Parathyroid adenoma (tissue), 2 donors: ENCODE data around the gene RNF19B.

Experiments
- H2AFZ ChIP-seq: fragments of 300-600 bp; sonication (generic); one replicate; pipeline ENCODE4 v1.7.0; 2017; ENCODE audit warnings: antibody characterized with exemption, mild to moderate bottlenecking
- H3K27ac ChIP-seq: fragments of 300-600 bp; sonication (generic); one replicate; pipeline ENCODE4 v1.7.0; 2017
- H3K27me3 ChIP-seq: fragments of 300-600 bp; sonication (generic); one replicate; pipeline ENCODE4 v1.7.0; 2017; ENCODE audit warnings: low read length; ENCODE audit not compliant: control insufficient read depth, insufficient read depth
- H3K36me3 ChIP-seq: fragments of 300-600 bp; sonication (generic); one replicate; pipeline ENCODE4 v1.7.0; 2017; ENCODE audit warnings: low read length; ENCODE audit not compliant: control insufficient read depth, insufficient read depth
- H3K4me1 ChIP-seq: fragments of 300-600 bp; sonication (generic); one replicate; pipeline ENCODE4 v1.7.0; 2017; ENCODE audit warnings: control low read depth
- H3K4me2 ChIP-seq: fragments of 300-600 bp; sonication (generic); one replicate; pipeline ENCODE4 v1.7.0; 2017; ENCODE audit warnings: low read length
- H3K4me3 ChIP-seq: fragments of 300-600 bp; sonication (generic); one replicate; pipeline ENCODE4 v1.7.0; 2017; ENCODE audit warnings: low read depth, low read length
- H3K79me2 ChIP-seq: fragments of 300-600 bp; sonication (generic); one replicate; pipeline ENCODE4 v1.7.0; 2017; ENCODE audit warnings: control low read depth
- H3K9ac ChIP-seq: fragments of 300-600 bp; sonication (generic); one replicate; pipeline ENCODE4 v1.7.0; 2017; ENCODE audit warnings: mild to moderate bottlenecking
- H3K9me3 ChIP-seq: fragments of 300-600 bp; sonication (generic); one replicate; pipeline ENCODE4 v1.7.0; 2017; ENCODE audit warnings: low read length; ENCODE audit not compliant: control insufficient read depth
- TF ChIP-seq, protein P1 (sequence below): fragments of 300-600 bp; sonication (generic); IDR thresholded peaks from one replicate; pipeline ENCODE4 v1.7.0; 2017; ENCODE audit warnings: antibody characterized with exemption, mild to moderate bottlenecking
- donor health status: primary hyperparathyroidism.

RNF19B gene

DNA sequence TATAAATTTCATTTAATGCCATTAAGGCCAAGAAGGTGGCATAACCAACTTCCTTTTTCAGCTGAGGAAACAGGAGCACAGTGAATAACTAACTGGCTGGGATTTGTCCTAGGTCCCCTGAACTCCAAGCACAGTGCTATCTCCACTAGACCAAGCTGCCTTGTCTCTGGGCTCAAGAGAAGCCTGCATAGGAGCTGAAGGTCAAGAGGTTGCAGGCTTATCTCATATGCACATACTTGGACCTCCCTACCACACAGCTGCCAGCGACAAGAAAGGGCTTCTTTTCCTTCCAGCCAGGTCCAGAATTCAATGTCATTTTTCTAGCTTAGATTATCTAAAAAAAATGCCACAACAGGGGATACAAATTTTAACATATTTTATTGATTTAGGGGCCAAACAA lies 45.0 kb upstream of the RNF19B start:
- Histone ChIP-seq H3K27me3 (no peaks in the 10 kb centered on the region), H3K27ac (no peak overlapping the region), H3K4me3 (no peak overlapping the region), H3K79me2 (no peaks in the 10 kb centered on the region), H3K9ac (no peak overlapping the region), H3K4me2 (no peak overlapping the region), H3K4me1 (peaks cover 26% of the 10 kb centered on the region), H3K36me3 (no peaks in the 10 kb centered on the region), H3K9me3 (no peaks in the 10 kb centered on the region), H2AFZ (no peak overlapping the region)
- TF ChIP-seq, protein P1, sequence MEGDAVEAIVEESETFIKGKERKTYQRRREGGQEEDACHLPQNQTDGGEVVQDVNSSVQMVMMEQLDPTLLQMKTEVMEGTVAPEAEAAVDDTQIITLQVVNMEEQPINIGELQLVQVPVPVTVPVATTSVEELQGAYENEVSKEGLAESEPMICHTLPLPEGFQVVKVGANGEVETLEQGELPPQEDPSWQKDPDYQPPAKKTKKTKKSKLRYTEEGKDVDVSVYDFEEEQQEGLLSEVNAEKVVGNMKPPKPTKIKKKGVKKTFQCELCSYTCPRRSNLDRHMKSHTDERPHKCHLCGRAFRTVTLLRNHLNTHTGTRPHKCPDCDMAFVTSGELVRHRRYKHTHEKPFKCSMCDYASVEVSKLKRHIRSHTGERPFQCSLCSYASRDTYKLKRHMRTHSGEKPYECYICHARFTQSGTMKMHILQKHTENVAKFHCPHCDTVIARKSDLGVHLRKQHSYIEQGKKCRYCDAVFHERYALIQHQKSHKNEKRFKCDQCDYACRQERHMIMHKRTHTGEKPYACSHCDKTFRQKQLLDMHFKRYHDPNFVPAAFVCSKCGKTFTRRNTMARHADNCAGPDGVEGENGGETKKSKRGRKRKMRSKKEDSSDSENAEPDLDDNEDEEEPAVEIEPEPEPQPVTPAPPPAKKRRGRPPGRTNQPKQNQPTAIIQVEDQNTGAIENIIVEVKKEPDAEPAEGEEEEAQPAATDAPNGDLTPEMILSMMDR, result no peak

DNA sequence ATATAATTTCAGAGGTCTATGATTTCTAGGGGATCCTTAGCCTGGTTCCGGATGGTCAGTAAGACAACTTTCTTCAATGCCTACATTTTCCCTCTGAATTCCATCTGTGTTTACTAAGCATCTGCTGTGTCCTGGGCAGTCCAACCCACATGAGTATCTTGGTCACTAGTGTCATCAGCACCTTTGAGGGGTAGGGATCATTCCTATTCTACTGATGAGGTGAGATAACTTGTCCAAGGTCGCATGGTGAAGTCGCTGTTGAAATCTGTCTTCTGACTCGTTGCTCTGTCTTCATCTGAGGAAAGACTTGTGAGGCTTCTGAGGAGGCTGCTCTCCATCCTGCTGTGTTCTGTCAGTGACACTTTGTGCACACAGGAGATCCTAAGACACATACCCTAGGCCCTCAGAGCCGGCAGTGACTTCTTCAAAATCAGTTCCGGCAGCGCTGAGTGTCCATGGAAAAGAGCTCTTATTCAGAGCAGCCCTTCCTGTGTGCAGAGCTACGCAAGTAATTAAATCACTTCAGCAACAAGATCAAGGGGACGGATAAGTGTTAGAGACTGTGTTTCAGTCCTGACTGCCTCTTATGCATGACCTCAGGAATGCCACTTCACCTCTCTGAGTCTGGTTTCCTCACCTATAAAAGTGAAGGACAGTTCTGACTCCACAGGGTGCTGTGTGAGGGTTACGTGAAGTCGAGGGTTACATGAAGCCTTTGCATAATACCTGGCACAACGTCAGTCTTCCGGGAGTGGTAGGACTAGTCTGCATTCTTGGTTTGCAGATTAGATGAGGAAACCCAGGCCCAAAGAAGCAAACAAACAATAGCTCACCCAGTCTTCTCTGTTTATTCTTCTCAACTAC lies 43.7 kb upstream of the RNF19B start:
- Histone ChIP-seq H3K27me3 (no peaks in the 10 kb centered on the region), H3K4me3 (no peak overlapping the region), H3K27ac (peak overlapping the region; percentile 20), H3K4me1 (peaks cover 26% of the 10 kb centered on the region), H3K9ac (no peak overlapping the region), H3K9me3 (no peaks in the 10 kb centered on the region), H3K4me2 (peak overlapping the region; percentile 4), H3K36me3 (no peaks in the 10 kb centered on the region), H2AFZ (no peak overlapping the region), H3K79me2 (no peaks in the 10 kb centered on the region)
- TF ChIP-seq, protein P1, result no peak

DNA sequence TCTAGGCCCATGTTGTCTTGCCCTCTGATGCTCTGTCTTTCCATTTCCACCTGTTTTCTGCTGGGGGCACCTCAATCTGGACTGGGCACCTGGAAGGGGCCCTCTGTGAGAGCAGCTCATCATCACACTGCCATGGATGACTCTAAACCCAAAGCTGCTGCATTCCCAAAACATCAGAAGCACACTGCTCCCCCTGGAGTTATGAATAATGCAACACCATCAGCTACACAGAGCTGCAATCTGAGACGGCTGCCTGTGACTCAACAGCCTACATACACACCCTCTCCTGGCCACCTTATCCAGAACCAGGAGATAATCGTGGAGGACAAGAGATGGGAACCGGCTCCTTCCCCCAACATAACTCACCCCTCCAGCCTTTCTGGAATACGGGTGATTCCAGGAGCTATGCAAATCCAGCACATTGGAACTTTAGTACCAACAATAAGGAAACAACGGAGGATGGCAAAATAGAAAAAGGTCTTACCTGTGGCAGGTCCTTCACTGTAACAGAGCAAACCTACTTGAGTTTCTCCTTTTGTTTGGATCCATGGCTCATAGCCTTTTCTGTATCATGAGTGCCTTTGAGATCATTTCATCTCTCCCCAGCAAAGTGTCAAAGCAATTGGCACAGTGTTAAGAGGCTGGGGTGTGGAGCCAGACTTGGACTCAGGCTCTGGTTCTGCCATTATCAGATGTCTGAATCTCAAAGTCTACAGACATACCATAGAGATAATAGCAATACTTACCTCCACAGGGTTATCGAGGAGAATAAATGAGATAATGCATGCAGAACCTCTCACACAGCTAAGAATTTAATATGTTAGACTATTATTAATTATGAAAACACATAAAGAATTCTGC lies 42.8 kb upstream of the RNF19B start:
- Histone ChIP-seq H3K4me2 (peak overlapping the region; percentile 4), H3K79me2 (no peaks in the 10 kb centered on the region), H2AFZ (no peak overlapping the region), H3K27me3 (no peaks in the 10 kb centered on the region), H3K9ac (no peak overlapping the region), H3K27ac (no peak overlapping the region), H3K4me1 (peaks cover 26% of the 10 kb centered on the region), H3K36me3 (no peaks in the 10 kb centered on the region), H3K4me3 (no peak overlapping the region), H3K9me3 (no peaks in the 10 kb centered on the region)
- TF ChIP-seq, protein P1, result peak; percentile 38

DNA sequence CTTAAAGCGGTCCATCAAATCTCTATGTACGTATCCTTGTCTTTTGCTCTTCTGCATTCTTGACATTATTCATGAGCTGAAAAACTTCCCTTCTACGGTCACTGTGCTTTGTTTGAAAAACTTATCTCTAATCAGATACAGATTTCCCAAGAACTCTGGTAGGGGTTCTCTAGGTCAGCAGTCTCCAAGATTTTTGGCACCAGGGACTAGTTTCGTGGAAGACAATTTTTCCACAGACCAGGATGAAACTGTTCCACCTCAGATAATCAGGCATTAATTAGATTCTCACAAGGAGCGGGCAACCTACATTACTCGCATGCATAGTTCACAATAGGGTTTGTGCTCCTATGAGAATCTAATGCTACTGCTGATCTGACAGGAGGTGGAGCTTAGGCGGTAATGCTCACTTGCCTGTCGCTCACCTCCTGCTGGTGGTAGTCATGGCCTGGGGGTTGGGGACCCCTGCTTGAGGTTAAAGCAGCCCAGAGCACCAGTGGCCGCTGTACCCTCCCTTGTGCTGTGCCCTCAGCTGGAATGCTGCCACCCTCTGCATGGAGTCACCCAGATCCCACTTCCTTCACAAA lies 41.3 kb upstream of the RNF19B start:
- Histone ChIP-seq H3K4me1 (peaks cover 23% of the 10 kb centered on the region), H3K4me2 (peak overlapping the region; percentile 10), H3K36me3 (no peaks in the 10 kb centered on the region), H3K9ac (no peak overlapping the region), H3K9me3 (no peaks in the 10 kb centered on the region), H3K27ac (peak overlapping the region; percentile 71), H3K4me3 (peak overlapping the region; percentile 1), H2AFZ (no peak overlapping the region), H3K27me3 (no peaks in the 10 kb centered on the region), H3K79me2 (no peaks in the 10 kb centered on the region)
- TF ChIP-seq, protein P1, result no peak
